Measurements from ENCODE around the gene IGIP.

DNA sequence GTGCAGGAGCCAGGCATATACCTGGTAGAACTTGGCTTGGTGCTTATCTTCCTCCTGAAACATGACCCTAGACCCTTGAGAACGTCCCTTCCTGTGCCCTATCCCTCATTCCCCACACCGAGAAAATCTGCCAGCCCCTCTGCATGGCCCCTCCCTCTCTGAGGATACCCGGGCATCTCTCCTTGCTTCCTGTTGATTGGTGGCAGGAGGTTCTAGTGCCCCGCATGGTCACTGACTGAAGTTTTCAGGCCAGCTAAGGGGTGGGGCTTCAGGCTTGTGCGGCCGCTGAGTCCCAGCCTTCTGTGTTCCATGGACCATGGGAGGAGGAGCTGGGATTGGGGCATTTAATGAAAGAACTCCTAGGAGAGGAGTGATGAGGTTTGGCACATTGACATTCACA, 22.8 kb downstream of the IGIP start:
- TF ChIP-seq PATZ1 (CRISPR knock-in tag; IDR thresholded peaks at IDR 0.05; ENCODE audit: borderline replicate concordance): no peak
- TF ChIP-seq, protein P1, sequence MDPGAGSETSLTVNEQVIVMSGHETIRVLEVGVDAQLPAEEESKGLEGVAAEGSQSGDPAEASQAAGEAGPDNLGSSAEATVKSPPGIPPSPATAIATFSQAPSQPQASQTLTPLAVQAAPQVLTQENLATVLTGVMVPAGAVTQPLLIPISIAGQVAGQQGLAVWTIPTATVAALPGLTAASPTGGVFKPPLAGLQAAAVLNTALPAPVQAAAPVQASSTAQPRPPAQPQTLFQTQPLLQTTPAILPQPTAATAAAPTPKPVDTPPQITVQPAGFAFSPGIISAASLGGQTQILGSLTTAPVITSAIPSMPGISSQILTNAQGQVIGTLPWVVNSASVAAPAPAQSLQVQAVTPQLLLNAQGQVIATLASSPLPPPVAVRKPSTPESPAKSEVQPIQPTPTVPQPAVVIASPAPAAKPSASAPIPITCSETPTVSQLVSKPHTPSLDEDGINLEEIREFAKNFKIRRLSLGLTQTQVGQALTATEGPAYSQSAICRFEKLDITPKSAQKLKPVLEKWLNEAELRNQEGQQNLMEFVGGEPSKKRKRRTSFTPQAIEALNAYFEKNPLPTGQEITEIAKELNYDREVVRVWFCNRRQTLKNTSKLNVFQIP (CRISPR knock-in tag; IDR thresholded peaks at IDR 0.05; ENCODE audit: borderline replicate concordance, low read depth): no peak
- TF ChIP-seq OSR1 (CRISPR knock-in tag; IDR thresholded peaks at IDR 0.05): no peak
- no peak for TF ChIP-seq TOX (CRISPR knock-in tag; IDR thresholded peaks at IDR 0.05; ENCODE audit: borderline replicate concordance)
- no peak for TF ChIP-seq ZFP30 (CRISPR knock-in tag; IDR thresholded peaks at IDR 0.05)
- no peak for TF ChIP-seq CSDC2 (CRISPR knock-in tag; IDR thresholded peaks at IDR 0.05)
- TF ChIP-seq ZFP3 (CRISPR knock-in tag; IDR thresholded peaks at IDR 0.05): no peak
- TF ChIP-seq RARB (CRISPR knock-in tag; IDR thresholded peaks at IDR 0.05): no peak
